Esophagus muscularis mucosa (tissue), 4 donors: ENCODE data around the gene CCDC148. TPM values are rescaled to one million over a fixed set of nuclear protein-coding genes. Genes with fewer than 3 reads are reported as not detected.

Experiments
- DNase-seq: peaks from one replicate; pipeline ENCODE4 v3.0.0-alpha.2; 2017; ENCODE audit errors: extremely low spot score
- H3K27ac ChIP-seq, 4 donors: fragments of 200-600 bp; sonication (generic); replicated peaks in 1 of 4; 1 replicate in 3 of 4; 2 replicates in 1 of 4; pipeline ENCODE4 v1.5.1; 2016 to 2019; ENCODE audit warnings: mild to moderate bottlenecking in 1 of 4
- H3K27me3 ChIP-seq, 4 donors: fragments of 200-600 bp; sonication (generic); one replicate each; pipeline versions ENCODE4 v1.5.1 to v1.6.0; 2016 to 2019
- H3K36me3 ChIP-seq, 4 donors: fragments of 200-600 bp; sonication (generic); one replicate each; pipeline ENCODE4 v1.5.1; 2016 to 2019
- H3K4me1 ChIP-seq, 4 donors: fragments of 200-600 bp; sonication (generic); one replicate each; pipeline ENCODE4 v1.5.1; 2016 to 2019
- H3K4me3 ChIP-seq, 4 donors: fragments of 200-600 bp; sonication (generic); 1 replicate in 2 of 4; 2 replicates in 2 of 4; pipeline ENCODE4 v1.5.1; 2016 to 2019; ENCODE audit warnings: mild to moderate bottlenecking in 4 of 4, moderate library complexity in 1 of 4
- H3K9me3 ChIP-seq, 4 donors: fragments of 200-600 bp; sonication (generic); 1 replicate in 3 of 4; 2 replicates in 1 of 4; pipeline ENCODE4 v1.5.1; 2016 to 2019
- EP300 ChIP-seq: sonication (generic); formaldehyde crosslinking; IDR thresholded peaks from one replicate; pipeline ENCODE4 v1.6.1; 2017; ENCODE audit warnings: antibody characterized with exemption
- POLR2A ChIP-seq: fragments of 450-650 bp; IDR thresholded peaks from one replicate; pipeline ENCODE4 v1.6.1; 2017; ENCODE audit warnings: antibody characterized with exemption, moderate library complexity, mild to moderate bottlenecking, low read depth
- POLR2AphosphoS5 ChIP-seq, 2 donors: sonication (generic); formaldehyde crosslinking; IDR thresholded peaks; one replicate each; pipeline ENCODE4 v1.6.1; 2017; ENCODE audit warnings: antibody characterized with exemption in 2 of 2
- WGBS: methylation state at CpG from one replicate; pipeline ENCODE4 v1.1.5; 2018; 5-methylcytosine and 5-hydroxymethylcytosine counted together
- intact Hi-C: fragments of 100-400 bp; cut with DNase I; formaldehyde crosslinking; loops from one replicate; pipeline ENCODE4 v1.15.1; 2023
- total RNA-seq, 4 donors: library from RNA; depleted of rRNA; stranded (reverse); fragments of >200 nt; gene quantifications; one replicate each; pipeline versions ENCODE4 v1.1.0 to v1.2.1, GENCODE V29; 2016
- TF ChIP-seq, protein P1 (sequence below), 3 experiments: fragments of 200-600 bp in 2 of 3; fragments of 450-650 bp in 1 of 3; sonication (generic) in 2 of 3; IDR thresholded peaks; one replicate each; pipeline ENCODE4 v1.5.1; 2017 to 2019; ENCODE audit warnings: antibody characterized with exemption in 3 of 3, mild to moderate bottlenecking in 2 of 3, moderate library complexity in 1 of 3

Gene CCDC148
- total RNA-seq, 4 donors from 2014 or later: 2.1 to 3.7 (median 2.9) TPM

DNA sequence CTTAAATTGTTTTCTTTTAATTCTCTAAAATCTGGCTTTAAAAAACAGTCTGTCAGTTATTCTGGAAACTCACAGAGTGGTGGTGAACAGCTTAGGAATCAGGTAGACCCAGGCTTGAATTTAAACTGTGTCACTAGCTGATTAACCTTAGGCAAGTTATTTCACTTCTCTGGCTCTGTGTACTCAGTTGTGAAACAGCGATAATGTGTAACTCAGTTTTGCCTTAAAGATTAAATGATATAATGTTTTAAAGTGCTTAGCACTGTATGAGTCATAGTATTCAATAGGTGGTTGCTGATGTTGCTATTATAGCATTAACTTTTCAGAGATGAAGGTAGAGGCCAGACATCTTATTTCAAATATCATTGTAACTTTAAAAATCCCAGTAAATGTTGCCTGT, 40.9 kb upstream of the CCDC148 start:
- intact Hi-C loops: no loop called here
- 45% methylated on average over 1 of the region's 1 CpG for WGBS

DNA sequence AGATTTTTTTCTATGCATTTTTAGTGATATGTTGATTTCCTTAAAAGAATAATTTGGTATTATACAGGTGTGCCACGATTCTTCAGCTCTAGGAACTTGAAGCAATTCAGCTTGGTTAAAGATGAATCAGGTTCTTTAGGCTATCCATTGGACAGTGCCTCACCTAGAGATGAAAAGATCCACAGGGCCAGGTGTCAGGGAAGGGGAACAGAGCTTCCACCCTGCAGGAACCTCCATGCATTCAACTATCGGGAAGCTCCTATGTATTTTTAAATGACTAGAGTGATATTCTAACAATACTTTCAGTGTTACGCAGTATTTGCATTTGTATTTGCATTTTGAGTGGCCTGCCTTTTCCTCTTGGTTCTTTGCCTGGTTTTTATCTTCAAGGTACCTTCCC, 40.4 kb upstream of the CCDC148 start:
- TF ChIP-seq POLR2A (no peak), EP300 (no peak), POLR2AphosphoS5 (IDR thresholded peaks at IDR 0.05) (no peak)
- TF ChIP-seq, protein P1, sequence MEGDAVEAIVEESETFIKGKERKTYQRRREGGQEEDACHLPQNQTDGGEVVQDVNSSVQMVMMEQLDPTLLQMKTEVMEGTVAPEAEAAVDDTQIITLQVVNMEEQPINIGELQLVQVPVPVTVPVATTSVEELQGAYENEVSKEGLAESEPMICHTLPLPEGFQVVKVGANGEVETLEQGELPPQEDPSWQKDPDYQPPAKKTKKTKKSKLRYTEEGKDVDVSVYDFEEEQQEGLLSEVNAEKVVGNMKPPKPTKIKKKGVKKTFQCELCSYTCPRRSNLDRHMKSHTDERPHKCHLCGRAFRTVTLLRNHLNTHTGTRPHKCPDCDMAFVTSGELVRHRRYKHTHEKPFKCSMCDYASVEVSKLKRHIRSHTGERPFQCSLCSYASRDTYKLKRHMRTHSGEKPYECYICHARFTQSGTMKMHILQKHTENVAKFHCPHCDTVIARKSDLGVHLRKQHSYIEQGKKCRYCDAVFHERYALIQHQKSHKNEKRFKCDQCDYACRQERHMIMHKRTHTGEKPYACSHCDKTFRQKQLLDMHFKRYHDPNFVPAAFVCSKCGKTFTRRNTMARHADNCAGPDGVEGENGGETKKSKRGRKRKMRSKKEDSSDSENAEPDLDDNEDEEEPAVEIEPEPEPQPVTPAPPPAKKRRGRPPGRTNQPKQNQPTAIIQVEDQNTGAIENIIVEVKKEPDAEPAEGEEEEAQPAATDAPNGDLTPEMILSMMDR (IDR thresholded peaks at IDR 0.05): no peak
- WGBS: 73% methylated on average over 3 of the region's 3 CpGs
- Histone ChIP-seq H3K27ac (peak overlapping the region; percentile 39 to 71 (median 54)), H3K9me3 (no peaks in the 10 kb centered on the region), H3K36me3 (no peaks in the 10 kb centered on the region), H3K4me1 (peaks cover 21 to 100% (median 91%) of the 10 kb centered on the region in 4 donors), H3K4me3 (no peak overlapping the region), H3K27me3 (no peaks in the 10 kb centered on the region)
- intact Hi-C loops: no loop called here
- no peak for DNase-seq

More for the DNA sequence above, 40.9 kb upstream of the CCDC148 start:
- no peak for DNase-seq
- Histone ChIP-seq H3K27ac (peak overlapping the region; percentile 39 to 71 (median 54)), H3K9me3 (no peaks in the 10 kb centered on the region), H3K4me3 (no peak overlapping the region), H3K4me1 (peaks cover 24 to 100% (median 92%) of the 10 kb centered on the region in 4 donors), H3K27me3 (no peaks in the 10 kb centered on the region), H3K36me3 (no peaks in the 10 kb centered on the region)
- TF ChIP-seq, protein P1 (IDR thresholded peaks at IDR 0.05): no peak
- TF ChIP-seq POLR2A (no peak), EP300 (no peak), POLR2AphosphoS5 (IDR thresholded peaks at IDR 0.05) (no peak)

DNA sequence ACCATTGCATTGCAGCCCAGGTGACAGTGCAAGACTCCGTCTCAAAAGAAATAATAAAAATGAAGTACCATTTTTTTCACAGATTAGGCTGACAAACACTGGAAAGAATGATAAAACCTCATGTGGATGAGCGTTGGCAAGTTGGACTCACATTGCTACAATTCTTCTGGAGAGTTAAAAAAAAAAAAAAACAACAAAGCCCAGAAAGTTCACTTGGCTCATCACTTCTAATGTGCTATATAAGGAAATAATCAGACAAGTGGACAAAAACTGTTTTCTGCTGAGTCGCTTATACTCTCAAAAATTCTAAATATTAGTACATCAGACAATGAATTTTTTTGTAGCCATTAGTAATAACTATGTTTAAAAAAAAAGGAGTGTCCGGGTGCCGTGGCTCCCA, 38.6 kb upstream of the CCDC148 start:
- Histone ChIP-seq H3K4me3 (no peak overlapping the region), H3K36me3 (no peaks in the 10 kb centered on the region), H3K4me1 (peaks cover 6 to 97% (median 85%) of the 10 kb centered on the region in 4 donors), H3K27me3 (no peaks in the 10 kb centered on the region), H3K27ac (peak overlapping the region; percentile 39 to 71 (median 54)), H3K9me3 (no peaks in the 10 kb centered on the region)
- DNase-seq: no peak
- TF ChIP-seq, protein P1 (IDR thresholded peaks at IDR 0.05): no peak
- TF ChIP-seq POLR2A (no peak), POLR2AphosphoS5 (IDR thresholded peaks at IDR 0.05) (no peak), EP300 (no peak)
- WGBS: 61% methylated on average over 5 of the region's 5 CpGs
- intact Hi-C loops: no loop called here

DNA sequence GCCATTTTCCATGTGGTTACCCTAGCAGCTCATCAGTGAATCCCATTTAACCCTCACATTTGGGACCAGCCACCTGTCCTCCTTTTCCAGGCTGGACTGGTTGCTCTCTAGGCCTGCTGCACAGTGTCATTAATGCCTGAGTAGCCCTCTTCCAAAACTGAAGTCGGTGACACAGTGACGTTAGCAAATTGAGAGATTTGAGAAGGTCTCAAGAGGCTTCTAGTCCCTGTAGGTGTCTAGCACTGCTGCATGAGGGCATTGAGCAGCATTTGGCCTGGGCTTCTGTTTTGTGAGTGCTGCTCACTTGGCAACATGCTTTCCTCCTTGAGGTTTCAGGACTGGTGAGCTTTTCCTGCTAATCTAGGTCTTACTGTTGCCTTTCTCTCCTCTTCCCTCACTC, 36.9 kb upstream of the CCDC148 start:
- Histone ChIP-seq H3K4me1 (peaks cover 21 to 97% (median 85%) of the 10 kb centered on the region in 4 donors), H3K27me3 (no peaks in the 10 kb centered on the region), H3K27ac (peak overlapping the region; percentile 10 to 39 (median 29)), H3K4me3 (no peak overlapping the region), H3K9me3 (no peaks in the 10 kb centered on the region), H3K36me3 (no peaks in the 10 kb centered on the region)
- TF ChIP-seq EP300: no peak
- TF ChIP-seq POLR2AphosphoS5 (IDR thresholded peaks at IDR 0.05): no peak
- TF ChIP-seq, protein P1 (IDR thresholded peaks at IDR 0.05): no peak
- no peak for TF ChIP-seq POLR2A
- WGBS: 50% methylated on average over 2 of the region's 2 CpGs
- DNase-seq: no peak
- intact Hi-C loops: no loop called here

DNA sequence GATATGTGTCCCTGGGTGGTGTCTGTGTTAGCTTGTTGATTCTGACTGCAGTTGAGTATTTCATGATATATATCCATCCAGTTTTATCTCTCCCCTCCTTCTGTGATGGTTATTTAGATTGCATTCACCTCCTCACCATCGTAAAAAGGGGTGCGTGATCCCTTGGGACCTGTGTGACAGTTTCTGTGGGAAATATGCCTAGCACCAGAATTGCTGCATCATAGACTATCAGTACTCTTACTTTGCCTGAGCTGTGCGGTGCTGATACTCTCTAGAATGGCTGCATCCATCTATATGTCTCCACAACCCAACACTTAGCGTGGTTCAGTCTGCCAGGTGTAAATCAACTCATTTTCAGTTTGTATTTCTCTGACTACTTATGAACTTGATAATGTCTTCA, 34.5 kb upstream of the CCDC148 start:
- WGBS: 100% methylated on average over 4 of the region's 4 CpGs
- no peaks in the 10 kb centered on the region for H3K27me3 ChIP-seq
- intact Hi-C loops: no loop called here
- TF ChIP-seq EP300 (no peak), POLR2A (no peak), POLR2AphosphoS5 (IDR thresholded peaks at IDR 0.05) (no peak)
- TF ChIP-seq, protein P1 (IDR thresholded peaks at IDR 0.05): no peak
- no peak for DNase-seq
- H3K4me3 ChIP-seq: no peak overlapping the region
- no peaks in the 10 kb centered on the region for H3K9me3 ChIP-seq
- no peaks in the 10 kb centered on the region for H3K36me3 ChIP-seq
- H3K27ac ChIP-seq: peak overlapping the region in 2 of 4 donors; percentile 17 to 32
- peaks cover 43 to 97% (median 89%) of the 10 kb centered on the region in 4 donors for H3K4me1 ChIP-seq
